Esophagus muscularis mucosa (tissue), 3 donors: ENCODE measurements around the gene CLIC3.

Source experiments
- CTCF ChIP-seq, 3 experiments: fragments of 200-600 bp in 2 of 3; fragments of 450-650 bp in 1 of 3; sonication (generic) in 2 of 3; IDR thresholded peaks; one replicate each; pipeline ENCODE4 v1.5.1; 2017 to 2019; ENCODE audit warnings: antibody characterized with exemption in 3 of 3, mild to moderate bottlenecking in 2 of 3, moderate library complexity in 1 of 3
- POLR2AphosphoS5 ChIP-seq, 2 donors: sonication (generic); formaldehyde crosslinking; IDR thresholded peaks; one replicate each; pipeline ENCODE4 v1.6.1; 2017; ENCODE audit warnings: antibody characterized with exemption in 2 of 2

- TF ChIP-seq CTCF (IDR thresholded peaks at IDR 0.05) = no peak
- no peak for TF ChIP-seq POLR2AphosphoS5 (IDR thresholded peaks at IDR 0.05)
Observed at GRCh38 chr9:136952321-136952850, 44.0 kb downstream of the CLIC3 start.
